Measurements from ENCODE around the gene MED28. TPM values are rescaled to one million over a fixed set of nuclear protein-coding genes. Genes with fewer than 3 reads are reported as not detected.
A peak's percentile ranks its signal among the peaks of the same experiment; 100 is the strongest.

MED28 gene
- total and polyA plus RNA-seq, 10 of the 15 experiments (the other 5 are each of a cell fraction or from before 2014, with no cell fraction given): 19.9 to 77.4 (median 52.0) TPM

GRCh38 chr4:17614416-17615299 is at the start of gene MED28 (continued):
- TF ChIP-seq USF2 (IDR thresholded peaks at IDR 0.05; ENCODE audit: borderline replicate concordance, low read depth, low read length): peak; percentile 98
- TF ChIP-seq, protein P1, sequence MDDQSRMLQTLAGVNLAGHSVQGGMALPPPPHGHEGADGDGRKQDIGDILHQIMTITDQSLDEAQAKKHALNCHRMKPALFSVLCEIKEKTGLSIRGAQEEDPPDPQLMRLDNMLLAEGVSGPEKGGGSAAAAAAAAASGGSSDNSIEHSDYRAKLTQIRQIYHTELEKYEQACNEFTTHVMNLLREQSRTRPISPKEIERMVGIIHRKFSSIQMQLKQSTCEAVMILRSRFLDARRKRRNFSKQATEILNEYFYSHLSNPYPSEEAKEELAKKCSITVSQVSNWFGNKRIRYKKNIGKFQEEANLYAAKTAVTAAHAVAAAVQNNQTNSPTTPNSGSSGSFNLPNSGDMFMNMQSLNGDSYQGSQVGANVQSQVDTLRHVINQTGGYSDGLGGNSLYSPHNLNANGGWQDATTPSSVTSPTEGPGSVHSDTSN (IDR thresholded peaks at IDR 0.05; ENCODE audit: insufficient replicate concordance, low read depth, low read length): no peak
- TF ChIP-seq BCL3 (IDR thresholded peaks at IDR 0.05; ENCODE audit: borderline replicate concordance, insufficient read depth, low read depth, low read length, poor library complexity, severe bottlenecking): no peak
- 0 out of 2 replicates have a peak, but pooled peaks have one; percentile 22 for TF ChIP-seq DPF2 (IDR thresholded peaks at IDR 0.05)
- TF ChIP-seq LARP7 (IDR thresholded peaks at IDR 0.05): peak; percentile 68
- peak in 1 of 2 experiments; percentile 49; a peak in 1 of 4 replicates for TF ChIP-seq CEBPB (IDR thresholded peaks at IDR 0.05; ENCODE audit: borderline replicate concordance in 1 of 2, low read depth in 2 of 2, low read length in 2 of 2)
- TF ChIP-seq, protein P2, sequence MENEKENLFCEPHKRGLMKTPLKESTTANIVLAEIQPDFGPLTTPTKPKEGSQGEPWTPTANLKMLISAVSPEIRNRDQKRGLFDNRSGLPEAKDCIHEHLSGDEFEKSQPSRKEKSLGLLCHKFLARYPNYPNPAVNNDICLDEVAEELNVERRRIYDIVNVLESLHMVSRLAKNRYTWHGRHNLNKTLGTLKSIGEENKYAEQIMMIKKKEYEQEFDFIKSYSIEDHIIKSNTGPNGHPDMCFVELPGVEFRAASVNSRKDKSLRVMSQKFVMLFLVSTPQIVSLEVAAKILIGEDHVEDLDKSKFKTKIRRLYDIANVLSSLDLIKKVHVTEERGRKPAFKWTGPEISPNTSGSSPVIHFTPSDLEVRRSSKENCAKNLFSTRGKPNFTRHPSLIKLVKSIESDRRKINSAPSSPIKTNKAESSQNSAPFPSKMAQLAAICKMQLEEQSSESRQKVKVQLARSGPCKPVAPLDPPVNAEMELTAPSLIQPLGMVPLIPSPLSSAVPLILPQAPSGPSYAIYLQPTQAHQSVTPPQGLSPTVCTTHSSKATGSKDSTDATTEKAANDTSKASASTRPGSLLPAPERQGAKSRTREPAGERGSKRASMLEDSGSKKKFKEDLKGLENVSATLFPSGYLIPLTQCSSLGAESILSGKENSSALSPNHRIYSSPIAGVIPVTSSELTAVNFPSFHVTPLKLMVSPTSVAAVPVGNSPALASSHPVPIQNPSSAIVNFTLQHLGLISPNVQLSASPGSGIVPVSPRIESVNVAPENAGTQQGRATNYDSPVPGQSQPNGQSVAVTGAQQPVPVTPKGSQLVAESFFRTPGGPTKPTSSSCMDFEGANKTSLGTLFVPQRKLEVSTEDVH (IDR thresholded peaks at IDR 0.05; ENCODE audit: low read depth, partially characterized antibody): no peak
- TF ChIP-seq MXI1 (IDR thresholded peaks at IDR 0.05; ENCODE audit: low read depth, low read length): peak; percentile 20; the same call in 1 of the 2 replicates
- TF ChIP-seq MTA3 (IDR thresholded peaks at IDR 0.05; ENCODE audit: borderline replicate concordance, low read length): no peak; the same call in 1 of the 2 replicates
- peak; percentile 33; the same call in 1 of the 2 replicates for TF ChIP-seq TCF12 (IDR thresholded peaks at IDR 0.05; ENCODE audit: low read depth, low read length)
- TF ChIP-seq IKZF1 (conservative IDR thresholded peaks at IDR 0.05): peak; percentile 67; the same call in 1 of the 2 replicates
- TF ChIP-seq, protein P3, sequence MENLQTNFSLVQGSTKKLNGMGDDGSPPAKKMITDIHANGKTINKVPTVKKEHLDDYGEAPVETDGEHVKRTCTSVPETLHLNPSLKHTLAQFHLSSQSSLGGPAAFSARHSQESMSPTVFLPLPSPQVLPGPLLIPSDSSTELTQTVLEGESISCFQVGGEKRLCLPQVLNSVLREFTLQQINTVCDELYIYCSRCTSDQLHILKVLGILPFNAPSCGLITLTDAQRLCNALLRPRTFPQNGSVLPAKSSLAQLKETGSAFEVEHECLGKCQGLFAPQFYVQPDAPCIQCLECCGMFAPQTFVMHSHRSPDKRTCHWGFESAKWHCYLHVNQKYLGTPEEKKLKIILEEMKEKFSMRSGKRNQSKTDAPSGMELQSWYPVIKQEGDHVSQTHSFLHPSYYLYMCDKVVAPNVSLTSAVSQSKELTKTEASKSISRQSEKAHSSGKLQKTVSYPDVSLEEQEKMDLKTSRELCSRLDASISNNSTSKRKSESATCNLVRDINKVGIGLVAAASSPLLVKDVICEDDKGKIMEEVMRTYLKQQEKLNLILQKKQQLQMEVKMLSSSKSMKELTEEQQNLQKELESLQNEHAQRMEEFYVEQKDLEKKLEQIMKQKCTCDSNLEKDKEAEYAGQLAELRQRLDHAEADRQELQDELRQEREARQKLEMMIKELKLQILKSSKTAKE (IDR thresholded peaks at IDR 0.05; ENCODE audit: low read depth, poor library complexity, severe bottlenecking): peak; percentile 75
- TF ChIP-seq RELB (IDR thresholded peaks at IDR 0.05; ENCODE audit: low read depth): peak; percentile 88
- TF ChIP-seq, protein P4, sequence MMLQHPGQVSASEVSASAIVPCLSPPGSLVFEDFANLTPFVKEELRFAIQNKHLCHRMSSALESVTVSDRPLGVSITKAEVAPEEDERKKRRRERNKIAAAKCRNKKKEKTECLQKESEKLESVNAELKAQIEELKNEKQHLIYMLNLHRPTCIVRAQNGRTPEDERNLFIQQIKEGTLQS (IDR thresholded peaks at IDR 0.05; ENCODE audit: borderline replicate concordance, extremely low read depth, low read depth, low read length): peak; percentile 97
- TF ChIP-seq POLR2A (IDR thresholded peaks at IDR 0.05; ENCODE audit: low read depth, low read length): peak; percentile 91
- TF ChIP-seq FOXK2 (IDR thresholded peaks at IDR 0.05): peak; percentile 59
- peak; percentile 59 for TF ChIP-seq HCFC1 (IDR thresholded peaks at IDR 0.05; ENCODE audit: low read length)

Measured in GM12878 (cell line).